IMR-90 (cell line): Measurements from ENCODE around the gene NUP205. TPM values are rescaled to one million over a fixed set of nuclear protein-coding genes. Genes with fewer than 3 reads are reported as not detected.

Experiments used
- ATAC-seq: fragments of 200-7000 bp; cut with Tn5 transposase; 2 replicates; pipeline ENCODE4 v1.9.1; 2020; ENCODE audit warnings: low read depth, mild to moderate bottlenecking, moderate library complexity
- BruUV-seq: library from RNA; stranded (reverse); fragments of 400-500 nt; replicated peaks from 2 replicates; lab custom pipeline; 2021; lab: Mats Ljungman, UMichigan
- CTCF ChIA-PET: fragments of 300-600 bp; formaldehyde crosslinking; extraction: SDS; loops from one replicate; lab custom pipeline; 2021; ENCODE audit warnings: antibody characterized with exemption; lab: Yijun Ruan, JAX
- POLR2A ChIA-PET: fragments of 300-600 bp; sonication (Branson Sonifier 250); formaldehyde crosslinking; loops from one replicate; lab custom pipeline; 2022; ENCODE audit warnings: antibody characterized with exemption; ENCODE audit not compliant: unreplicated experiment; lab: Charles Lee
- DNase-seq: peaks from one replicate; pipeline ENCODE4 v3.0.0; 2013
- H2AFZ ChIP-seq: replicated peaks from 2 replicates; pipeline ENCODE3; 2013; ENCODE audit warnings: low read length, mild to moderate bottlenecking; ENCODE audit not compliant: poor library complexity
- H2AK5ac ChIP-seq: 2 replicates; pipeline ENCODE4 v1.6.1; 2013; ENCODE audit warnings: low read depth, low read length, inconsistent platforms
- H2AK9ac ChIP-seq: replicated peaks from 2 replicates; pipeline ENCODE3; 2013; ENCODE audit warnings: mild to moderate bottlenecking, low read depth, low read length, moderate library complexity; ENCODE audit not compliant: poor library complexity
- H2BK120ac ChIP-seq: 2 replicates; pipeline ENCODE4 v1.6.1; 2013; ENCODE audit warnings: low read depth, low read length, inconsistent platforms
- H2BK15ac ChIP-seq: 3 replicates; pipeline ENCODE4 v1.6.1; 2013; ENCODE audit warnings: low read depth, low read length, inconsistent platforms
- H2BK20ac ChIP-seq: 2 replicates; pipeline ENCODE4 v1.6.1; 2013; ENCODE audit warnings: low read depth, mild to moderate bottlenecking, inconsistent platforms, low read length, moderate library complexity
- H2BK5ac ChIP-seq: 2 replicates; pipeline ENCODE4 v1.6.1; 2013; ENCODE audit warnings: mild to moderate bottlenecking, low read depth, low read length, inconsistent platforms; ENCODE audit not compliant: poor library complexity, severe bottlenecking
- H3K14ac ChIP-seq: replicated peaks from 2 replicates; pipeline ENCODE4 v1.6.1; 2013; ENCODE audit warnings: low read depth, low read length, inconsistent platforms
- H3K18ac ChIP-seq: 2 replicates; pipeline ENCODE4 v1.6.1; 2013; ENCODE audit warnings: low read depth, low read length, control low read depth
- H3K23ac ChIP-seq: 2 replicates; pipeline ENCODE4 v1.6.1; 2013; ENCODE audit warnings: low read depth, low read length, inconsistent platforms
- H3K27ac ChIP-seq: 2 replicates; pipeline ENCODE4 v1.5.1; 2013; ENCODE audit warnings: mild to moderate bottlenecking, control low read depth, low read length; ENCODE audit not compliant: insufficient read depth
- H3K27me3 ChIP-seq: 2 replicates; pipeline ENCODE4 v1.6.1; 2013; ENCODE audit warnings: low read length; ENCODE audit not compliant: control insufficient read depth, insufficient read depth
- H3K36me3 ChIP-seq: 2 replicates; pipeline ENCODE4 v1.6.1; 2013; ENCODE audit warnings: low read length, mixed read lengths; ENCODE audit not compliant: control insufficient read depth, insufficient read depth
- H3K4ac ChIP-seq: 2 replicates; pipeline ENCODE4 v1.6.1; 2013; ENCODE audit warnings: low read depth, low read length, inconsistent platforms
- H3K4me1 ChIP-seq: 2 replicates; pipeline ENCODE4 v1.6.1; 2013; ENCODE audit warnings: low read length, mixed read lengths; ENCODE audit not compliant: control insufficient read depth, insufficient read depth
- H3K4me2 ChIP-seq: 2 replicates; pipeline ENCODE4 v1.6.1; 2013; ENCODE audit warnings: low read depth, mild to moderate bottlenecking, control low read depth, low read length, moderate library complexity
- H3K4me3 ChIP-seq: 2 replicates; pipeline ENCODE4 v1.5.1; 2013; ENCODE audit warnings: low read depth, mild to moderate bottlenecking, control low read depth, low read length, moderate library complexity; ENCODE audit not compliant: insufficient read depth
- H3K56ac ChIP-seq: 2 replicates; pipeline ENCODE4 v1.6.1; 2013; ENCODE audit warnings: low read length, inconsistent platforms; ENCODE audit not compliant: insufficient read depth; ENCODE audit errors: extremely low read depth
- H3K79me1 ChIP-seq, 2 experiments: 2 replicates each; pipeline ENCODE4 v1.6.1; 2013; ENCODE audit warnings: low read length in 2 of 2, inconsistent platforms in 1 of 2, low read depth in 1 of 2
- H3K9ac ChIP-seq: 2 replicates; pipeline ENCODE4 v1.6.1; 2013; ENCODE audit warnings: low read depth, low read length, control low read depth
- H3K9me1 ChIP-seq: 2 replicates; pipeline ENCODE4 v1.6.1; 2013; ENCODE audit warnings: low read length, inconsistent platforms; ENCODE audit not compliant: insufficient read depth
- H3K9me3 ChIP-seq: 2 replicates; pipeline ENCODE4 v1.6.1; 2013; ENCODE audit warnings: low read length; ENCODE audit not compliant: control insufficient read depth, insufficient read depth
- H4K20me1 ChIP-seq: 2 replicates; pipeline ENCODE4 v1.6.1; 2013; ENCODE audit warnings: low read length, inconsistent platforms; ENCODE audit not compliant: insufficient read depth
- H4K5ac ChIP-seq: 2 replicates; pipeline ENCODE4 v1.6.1; 2013; ENCODE audit warnings: mild to moderate bottlenecking, low read depth, low read length, control low read depth
- H4K8ac ChIP-seq, 2 experiments: 2 replicates each; pipeline ENCODE4 v1.6.1; 2013; ENCODE audit warnings: low read depth in 2 of 2, low read length in 2 of 2, control low read depth in 1 of 2, inconsistent platforms in 1 of 2
- H4K91ac ChIP-seq: 2 replicates; pipeline ENCODE4 v1.6.1; 2013; ENCODE audit warnings: low read depth, low read length, inconsistent platforms; ENCODE audit not compliant: insufficient read depth
- BHLHE40 ChIP-seq: fragments of 150-350 bp; IDR thresholded peaks from 2 replicates; pipeline ENCODE4 v1.6.1; 2016; ENCODE audit warnings: mild to moderate bottlenecking, low read depth, low read length
- CEBPB ChIP-seq: IDR thresholded peaks from 2 replicates; pipeline ENCODE4 v1.6.1; 2012; ENCODE audit warnings: low read depth, low read length, improper control_type of control experiment
- CHD1 ChIP-seq: IDR thresholded peaks from 2 replicates; pipeline ENCODE4 v1.6.1; 2012; ENCODE audit warnings: low read depth, low read length, improper control_type of control experiment
- ELK1 ChIP-seq: fragments of 150-350 bp; IDR thresholded peaks from 2 replicates; pipeline ENCODE4 v1.6.1; 2016; ENCODE audit warnings: low read depth, mild to moderate bottlenecking, low read length, moderate library complexity, borderline replicate concordance
- FOS ChIP-seq: fragments of 150-350 bp; IDR thresholded peaks from 2 replicates; pipeline ENCODE4 v1.6.1; 2016; ENCODE audit warnings: low read depth, low read length
- MAFK ChIP-seq: IDR thresholded peaks from 2 replicates; pipeline ENCODE4 v1.6.1; 2012; ENCODE audit warnings: low read depth, low read length, improper control_type of control experiment
- MAZ ChIP-seq: IDR thresholded peaks from 2 replicates; pipeline ENCODE4 v1.6.1; 2012; ENCODE audit warnings: low read depth, mild to moderate bottlenecking, low read length, improper control_type of control experiment, moderate library complexity, borderline replicate concordance
- MXI1 ChIP-seq: IDR thresholded peaks from 2 replicates; pipeline ENCODE4 v1.6.1; 2012; ENCODE audit warnings: low read depth, mild to moderate bottlenecking, low read length, moderate library complexity, borderline replicate concordance
- NFE2L2 ChIP-seq: fragments of 150-350 bp; IDR thresholded peaks from 2 replicates; pipeline ENCODE4 v1.6.1; 2016; ENCODE audit warnings: low read depth, mild to moderate bottlenecking, low read length
- POLR2A ChIP-seq: IDR thresholded peaks from 2 replicates; pipeline ENCODE4 v1.6.1; 2012; ENCODE audit warnings: mild to moderate bottlenecking, low read depth, low read length
- RAD21 ChIP-seq: IDR thresholded peaks from 2 replicates; pipeline ENCODE4 v1.6.1; 2012; ENCODE audit warnings: low read length, improper control_type of control experiment
- RCOR1 ChIP-seq: IDR thresholded peaks from 2 replicates; pipeline ENCODE4 v1.6.1; 2012; ENCODE audit warnings: mild to moderate bottlenecking, low read length, improper control_type of control experiment; ENCODE audit not compliant: insufficient replicate concordance
- RFX5 ChIP-seq: IDR thresholded peaks from 2 replicates; pipeline ENCODE4 v1.8.0; 2012; ENCODE audit warnings: low read depth, mild to moderate bottlenecking, low read length, moderate library complexity
- SMC3 ChIP-seq: fragments of 150-350 bp; IDR thresholded peaks from 2 replicates; pipeline ENCODE4 v1.6.1; 2016; ENCODE audit warnings: low read depth, mild to moderate bottlenecking, antibody characterized with exemption, low read length, moderate library complexity
- USF2 ChIP-seq: fragments of 150-350 bp; IDR thresholded peaks from 2 replicates; pipeline ENCODE4 v1.6.1; 2017; ENCODE audit warnings: mild to moderate bottlenecking, antibody characterized with exemption, low read length, low read depth
- WGBS, 2 experiments: methylation state at CpG; one replicate each; pipeline versions ENCODE4 v1.1.5 to v1.1.7; 2013; ENCODE audit warnings: missing lambda C conversion rate in 2 of 2; ENCODE audit not compliant: insufficient read length in 1 of 2; ENCODE audit errors: extremely low coverage in 2 of 2; 5-methylcytosine and 5-hydroxymethylcytosine counted together
- dilution Hi-C: fragments of 300-500 bp; cut with HindIII; formaldehyde crosslinking; loops from one replicate; pipeline ENCODE4 v1.14.3; 2018; ENCODE audit warnings: low sequenced_read_pairs; ENCODE audit not compliant: unreplicated experiment
- in situ Hi-C: fragments of 300-500 bp; cut with MboI; formaldehyde crosslinking; loops from 3 replicates; pipeline ENCODE4 v1.14.3; 2019; ENCODE audit warnings: low sequenced_read_pairs, inconsistent platforms, mixed read lengths
- intact Hi-C: fragments of 100-400 bp; cut with micrococcal nuclease; formaldehyde crosslinking; loops from 2 replicates; pipeline ENCODE4 v1.10.0; 2022
- polyA plus RNA-seq, 3 experiments: library from polyadenylated mRNA; depleted of rRNA; stranded (reverse); fragments of >200 nt; gene quantifications; 2 replicates each; pipeline ENCODE4 v1.2.3, GENCODE V29; 2012; ENCODE audit warnings: low replicate concordance in 1 of 3
- total RNA-seq: library from RNA; depleted of rRNA; stranded (reverse); fragments of >200 nt; gene quantifications from 2 replicates; pipeline ENCODE4 v1.2.3, GENCODE V29; 2012
- TF ChIP-seq, protein P1 (sequence below): conservative IDR thresholded peaks from 2 replicates; pipeline ENCODE4 v1.5.1; 2012; ENCODE audit warnings: mild to moderate bottlenecking, low read depth, low read length, improper control_type of control experiment

The NUP205 gene
- total and polyA plus RNA-seq, 2 of the 4 experiments (the other 2 are of a cell fraction): 29.5 to 84.6 TPM

- no peak for TF ChIP-seq ELK1
- TF ChIP-seq MXI1: no peak
- TF ChIP-seq BHLHE40: no peak
- TF ChIP-seq, protein P1, sequence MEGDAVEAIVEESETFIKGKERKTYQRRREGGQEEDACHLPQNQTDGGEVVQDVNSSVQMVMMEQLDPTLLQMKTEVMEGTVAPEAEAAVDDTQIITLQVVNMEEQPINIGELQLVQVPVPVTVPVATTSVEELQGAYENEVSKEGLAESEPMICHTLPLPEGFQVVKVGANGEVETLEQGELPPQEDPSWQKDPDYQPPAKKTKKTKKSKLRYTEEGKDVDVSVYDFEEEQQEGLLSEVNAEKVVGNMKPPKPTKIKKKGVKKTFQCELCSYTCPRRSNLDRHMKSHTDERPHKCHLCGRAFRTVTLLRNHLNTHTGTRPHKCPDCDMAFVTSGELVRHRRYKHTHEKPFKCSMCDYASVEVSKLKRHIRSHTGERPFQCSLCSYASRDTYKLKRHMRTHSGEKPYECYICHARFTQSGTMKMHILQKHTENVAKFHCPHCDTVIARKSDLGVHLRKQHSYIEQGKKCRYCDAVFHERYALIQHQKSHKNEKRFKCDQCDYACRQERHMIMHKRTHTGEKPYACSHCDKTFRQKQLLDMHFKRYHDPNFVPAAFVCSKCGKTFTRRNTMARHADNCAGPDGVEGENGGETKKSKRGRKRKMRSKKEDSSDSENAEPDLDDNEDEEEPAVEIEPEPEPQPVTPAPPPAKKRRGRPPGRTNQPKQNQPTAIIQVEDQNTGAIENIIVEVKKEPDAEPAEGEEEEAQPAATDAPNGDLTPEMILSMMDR: no peak
- TF ChIP-seq POLR2A: no peak
- no peak for TF ChIP-seq USF2
- TF ChIP-seq FOS: no peak
- no peak for TF ChIP-seq CHD1
- TF ChIP-seq CEBPB: no peak
- TF ChIP-seq NFE2L2: no peak
- no peak for TF ChIP-seq RCOR1
- TF ChIP-seq SMC3: no peak
- TF ChIP-seq MAZ: no peak
- no peak for TF ChIP-seq MAFK
- no peak for TF ChIP-seq RFX5
- TF ChIP-seq RAD21: no peak
- H3K9me1 ChIP-seq: peaks cover 10% of the 10 kb centered on the region
- intact Hi-C loops (no loop called here), in situ Hi-C loops (no loop called here), dilution Hi-C loops (no loop called here)
- peak; percentile 57 for DNase-seq
- no peak overlapping the region for H4K5ac ChIP-seq
- no CpG with 5 or more reads among the region's 3 CpGs for WGBS, 2 experiments
- peak overlapping the region; percentile 36; the same call in 1 of the 2 replicates for H2BK120ac ChIP-seq
- H3K36me3 ChIP-seq: peaks cover 4% of the 10 kb centered on the region
- H3K9ac ChIP-seq: no peak overlapping the region
- POLR2A ChIA-PET: no interaction called here
- H2BK15ac ChIP-seq: no peak overlapping the region
- H4K20me1 ChIP-seq: no peaks in the 10 kb centered on the region
- no peak overlapping the region for H2AFZ ChIP-seq
- no peaks in the 10 kb centered on the region for H3K27me3 ChIP-seq
- peaks cover 2% of the 10 kb centered on the region for H3K4me1 ChIP-seq
- H4K8ac ChIP-seq: no peak overlapping the region
- no peak overlapping the region for H3K18ac ChIP-seq
- ATAC-seq: no peak
- H3K9me3 ChIP-seq: no peaks in the 10 kb centered on the region
- H3K23ac ChIP-seq: peak overlapping the region; percentile 60; the same call in 1 of the 2 replicates
- no peak overlapping the region for H3K56ac ChIP-seq
- CTCF ChIA-PET: interaction anchor here (0.7 to 1.1 kb wide), 2 partner anchors 9 to 15 kb away, joined by 3 read pairs; no protein-coding TSS in a partner anchor
- H3K4me3 ChIP-seq: no peak overlapping the region
- no peak overlapping the region for H4K91ac ChIP-seq
- H3K79me1 ChIP-seq: peaks cover 0 to 14% of the 10 kb centered on the region in 2 experiments; a peak in 2 of 4 replicates
- H3K4ac ChIP-seq: no peak overlapping the region
- no peak overlapping the region for H2BK5ac ChIP-seq
- H3K27ac ChIP-seq: no peak overlapping the region
- no peak overlapping the region for H3K4me2 ChIP-seq
- H2AK9ac ChIP-seq: no peak overlapping the region
- H2AK5ac ChIP-seq: 0 out of 2 replicates have a peak overlapping the region, but pooled peaks have one; percentile 23
- H3K14ac ChIP-seq: peak overlapping the region; percentile 19; the same call in 1 of the 2 replicates
- BruUV-seq: no TSS peak
- no peak overlapping the region for H2BK20ac ChIP-seq
Measured at GRCh38 chr7:135692055-135692454, 134.3 kb downstream of the NUP205 start.
